ENCODE measurements around the gene COBL.

COBL gene

GRCh38 chr7:51235593-51236313, 80.9 kb downstream of the COBL start:
- no peak for DNase-seq (ENCODE audit: extremely low read depth in 1 of 2, low read depth in 1 of 2)

DNA sequence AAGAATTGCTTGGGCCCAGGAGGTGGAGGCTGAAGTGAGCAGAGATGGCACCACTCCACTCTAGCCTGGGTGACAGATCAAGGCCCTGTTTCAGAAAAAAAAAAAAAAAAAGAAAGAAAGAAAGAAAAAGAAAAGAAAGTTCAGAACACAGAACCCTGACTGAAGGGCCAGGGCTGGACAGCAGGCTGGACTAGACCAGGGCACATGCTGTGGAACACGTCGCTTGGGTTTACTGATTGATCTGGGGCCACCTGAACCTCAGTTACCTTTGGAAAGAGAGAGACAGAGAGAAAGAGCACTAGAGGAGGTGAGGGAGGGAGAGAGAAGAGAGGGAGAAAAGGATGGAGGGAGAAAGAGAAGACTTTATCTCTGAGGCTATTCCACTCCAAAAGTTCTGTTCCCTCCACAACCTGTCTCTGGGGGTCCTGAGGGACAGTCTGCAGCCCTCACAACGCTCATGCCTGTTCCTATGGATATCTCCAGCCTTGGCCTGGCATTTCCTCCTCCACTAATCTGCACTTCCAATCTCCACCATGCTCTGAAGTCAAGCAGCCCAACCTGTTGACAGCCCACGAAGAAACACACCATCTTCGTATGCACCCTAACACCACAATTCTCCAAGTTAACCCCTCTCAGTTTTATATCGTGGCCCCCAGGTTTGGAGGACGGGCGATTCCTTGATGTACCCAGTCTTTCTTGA, 81.8 kb downstream of the COBL start:
- DNase-seq (ENCODE audit: extremely low read depth in 1 of 2, low read depth in 1 of 2): no peak

DNA sequence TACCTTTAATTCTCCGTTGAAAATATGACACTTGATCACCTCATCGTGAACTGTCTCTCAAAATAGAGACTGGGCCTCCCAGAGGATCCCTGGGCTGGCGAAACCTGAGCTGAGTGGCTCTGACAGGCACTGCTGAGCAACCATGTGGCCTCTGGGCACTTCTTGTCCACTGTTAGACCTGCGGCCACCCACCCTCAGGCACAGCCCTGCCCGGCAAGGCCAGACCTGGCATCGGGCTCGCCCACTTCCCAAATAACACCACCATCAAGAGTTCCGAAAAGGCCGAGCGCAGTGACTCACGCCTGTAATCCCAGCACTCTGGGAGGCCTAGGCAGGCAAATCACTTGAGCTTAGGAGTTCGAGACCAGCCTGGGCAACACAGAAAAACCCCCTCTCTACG, 82.5 kb downstream of the COBL start:
- DNase-seq (ENCODE audit: extremely low read depth in 1 of 2, low read depth in 1 of 2): no peak

- no peak for DNase-seq (ENCODE audit: extremely low read depth in 1 of 2, low read depth in 1 of 2)
Observed at GRCh38 chr7:51233374-51233773, 83.2 kb downstream of the COBL start.

GRCh38 chr7:51230723-51231122, 85.9 kb downstream of the COBL start:
- no peak for DNase-seq (ENCODE audit: extremely low read depth in 1 of 2, low read depth in 1 of 2)

- no peak for DNase-seq (ENCODE audit: extremely low read depth in 1 of 2, low read depth in 1 of 2)
Observed at GRCh38 chr7:51230324-51230625, 86.3 kb downstream of the COBL start.

- no peak for DNase-seq (ENCODE audit: extremely low read depth in 1 of 2, low read depth in 1 of 2)
Observed at GRCh38 chr7:51229620-51230323, 86.8 kb downstream of the COBL start.

GRCh38 chr7:51229106-51229537, 87.5 kb downstream of the COBL start:
- no peak for DNase-seq (ENCODE audit: extremely low read depth in 1 of 2, low read depth in 1 of 2)

- no peak for DNase-seq (ENCODE audit: extremely low read depth in 1 of 2, low read depth in 1 of 2)
Observed at GRCh38 chr7:51228386-51228958, 88.1 kb downstream of the COBL start.

DNA sequence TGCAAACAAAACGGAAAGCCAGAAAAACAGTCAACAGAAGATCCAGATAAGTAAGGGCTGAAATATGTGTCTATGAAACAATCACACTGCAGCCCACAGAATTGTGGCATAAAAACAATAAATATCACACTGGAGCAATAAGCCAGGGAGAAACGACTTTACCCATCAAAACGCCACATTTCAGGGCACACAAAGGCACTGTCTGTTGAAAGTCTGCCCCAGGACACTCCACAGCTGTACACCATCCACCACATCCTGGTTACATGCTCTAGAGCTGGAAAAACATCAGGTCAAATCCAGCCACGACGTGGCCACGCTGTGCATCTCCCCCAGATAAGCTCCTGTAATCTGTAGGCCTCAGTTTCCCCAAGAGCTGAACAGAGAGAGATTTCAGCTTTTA, 88.7 kb downstream of the COBL start:
- no peak for DNase-seq (ENCODE audit: extremely low read depth in 1 of 2, low read depth in 1 of 2)

DNA sequence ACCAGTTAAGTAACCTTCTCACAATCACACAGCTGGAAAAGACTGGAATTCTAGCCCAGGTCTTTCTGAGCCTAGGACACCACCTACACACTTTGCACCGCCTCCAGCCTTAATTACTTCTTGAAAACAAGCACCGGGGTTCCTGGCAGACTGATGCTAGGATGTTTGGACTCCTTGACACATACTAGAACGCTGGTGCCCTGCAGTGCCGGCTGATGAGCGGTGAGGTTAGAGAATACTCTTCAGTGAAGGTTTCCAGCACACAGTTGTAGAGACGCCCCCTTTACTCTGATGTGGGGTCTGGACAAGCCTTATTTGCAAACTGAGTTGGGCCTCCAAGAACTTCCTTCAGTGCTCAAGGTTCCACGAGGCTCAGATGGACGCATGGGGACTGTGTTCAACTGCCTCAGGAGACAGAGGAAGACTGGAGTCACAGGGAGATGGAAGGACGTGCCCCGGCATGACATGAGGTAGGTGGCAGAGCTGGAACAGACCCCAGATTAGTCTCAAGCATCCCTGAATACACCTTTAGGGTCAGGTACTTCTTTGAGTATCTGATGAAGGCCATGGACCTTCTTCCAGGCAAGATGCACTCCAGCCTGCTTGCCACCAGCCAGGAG, 89.6 kb downstream of the COBL start:
- DNase-seq (ENCODE audit: extremely low read depth in 1 of 2, low read depth in 1 of 2): no peak

GRCh38 chr7:51226063-51226755, 90.4 kb downstream of the COBL start:
- DNase-seq (ENCODE audit: extremely low read depth in 1 of 2, low read depth in 1 of 2): no peak

- no peak for DNase-seq (ENCODE audit: extremely low read depth in 1 of 2, low read depth in 1 of 2)
Observed at GRCh38 chr7:51224811-51225595, 91.6 kb downstream of the COBL start.

- DNase-seq (ENCODE audit: extremely low read depth in 1 of 2, low read depth in 1 of 2): no peak
Observed at GRCh38 chr7:51223505-51223904, 93.1 kb downstream of the COBL start.

DNA sequence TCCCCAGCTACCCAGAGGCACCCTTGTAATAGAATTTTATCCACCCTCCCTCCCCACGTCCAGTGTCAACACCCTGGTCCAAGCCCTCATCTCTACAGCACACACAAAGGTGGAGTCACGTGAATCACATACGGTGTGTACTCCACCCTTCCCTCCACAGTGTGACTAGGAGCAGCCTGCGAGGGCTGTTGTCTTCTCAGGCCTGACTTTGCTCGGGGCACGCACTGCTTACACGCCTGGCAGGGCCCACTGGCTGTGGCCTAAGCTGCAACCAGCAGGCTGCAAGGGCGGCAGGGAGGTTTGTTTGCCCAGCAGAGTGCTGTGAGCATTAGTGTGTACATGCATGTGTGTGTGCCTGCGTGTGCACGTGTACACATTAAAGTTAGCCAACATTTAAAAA, 93.7 kb downstream of the COBL start:
- DNase-seq (ENCODE audit: extremely low read depth in 1 of 2, low read depth in 1 of 2): no peak

DNA sequence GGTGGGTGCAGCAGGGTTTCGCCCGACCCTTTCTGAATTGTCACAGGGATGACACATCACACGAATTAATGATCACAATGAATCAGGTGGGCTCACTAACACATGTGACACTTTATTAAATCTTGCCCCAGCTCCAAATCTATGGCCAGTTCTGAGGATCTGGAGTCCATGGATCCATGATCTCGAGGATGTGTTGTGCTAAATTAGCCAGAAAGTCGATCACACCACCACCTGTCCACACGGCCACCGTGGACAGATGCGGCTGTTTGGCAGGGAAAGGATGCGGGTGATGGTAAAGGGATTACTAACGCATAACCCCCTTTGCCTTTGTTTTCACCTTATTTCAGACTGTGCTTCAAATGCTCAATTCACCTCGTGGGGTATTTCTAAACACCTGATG, 96.4 kb downstream of the COBL start:
- DNase-seq (ENCODE audit: extremely low read depth in 1 of 2, low read depth in 1 of 2): no peak

DNA sequence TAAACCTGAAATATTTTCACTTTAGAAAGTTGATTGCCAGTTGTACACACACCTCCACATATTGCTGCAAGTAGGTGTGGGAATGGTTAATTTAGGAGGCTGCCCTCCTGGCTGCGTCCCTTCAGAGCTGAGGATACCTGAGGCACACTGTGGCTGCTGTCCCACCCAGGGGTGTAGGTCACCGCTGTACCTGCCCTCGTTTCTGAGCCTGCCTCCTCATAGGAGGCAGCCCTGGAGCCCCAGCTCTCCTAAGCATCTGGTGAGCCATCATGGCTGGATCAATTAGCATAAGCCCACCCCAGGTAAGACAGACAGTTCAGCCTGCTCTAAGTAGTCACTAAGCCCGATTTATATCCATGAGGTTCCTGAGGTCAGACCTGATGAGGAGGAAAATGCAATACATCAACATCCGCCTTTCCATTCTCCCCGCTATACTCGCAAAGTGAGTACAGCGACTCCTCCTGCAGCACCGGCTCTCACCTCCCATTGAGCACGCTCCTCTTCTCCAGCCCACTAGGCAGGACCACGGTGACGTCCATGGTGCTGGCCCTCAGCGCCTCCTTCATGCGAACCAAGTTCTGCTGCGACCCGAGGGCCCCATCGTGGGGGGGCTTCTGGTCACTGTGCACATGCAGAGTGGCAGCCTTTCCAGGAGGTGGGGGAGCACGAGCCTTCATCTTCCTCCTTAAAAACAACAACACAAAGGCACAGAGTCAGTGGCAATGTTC, 97.2 kb downstream of the COBL start:
- no peak for DNase-seq (ENCODE audit: extremely low read depth in 1 of 2, low read depth in 1 of 2)

DNA sequence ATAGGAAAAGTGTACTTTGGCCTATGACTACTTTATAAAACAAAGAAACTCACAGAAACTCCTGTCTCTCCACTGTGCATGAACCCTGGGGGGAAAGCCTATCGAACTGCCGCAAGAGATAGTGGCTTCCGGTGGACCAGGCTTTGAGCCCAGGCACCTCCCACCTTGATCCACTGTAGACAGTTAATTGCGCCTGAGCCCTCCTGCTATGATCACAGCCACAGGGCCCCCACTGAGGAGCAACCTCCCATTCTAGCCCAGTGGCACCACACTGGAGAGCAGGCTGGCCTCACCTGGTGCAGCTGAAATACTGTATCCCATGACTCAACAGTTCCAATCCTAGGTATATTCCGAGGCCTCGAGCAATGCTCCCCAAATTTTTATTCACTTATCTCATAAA, 98.8 kb downstream of the COBL start:
- DNase-seq (ENCODE audit: extremely low read depth in 1 of 2, low read depth in 1 of 2): no peak

GRCh38 chr7:51214098-51214497, 102.5 kb downstream of the COBL start:
- no peak for DNase-seq (ENCODE audit: extremely low read depth in 1 of 2, low read depth in 1 of 2)

Measured in activated CD8-positive, alpha-beta memory T cell treated with anti-CD3 and anti-CD28 coated beads for 1 hour (primary cell).